Naive thymus-derived CD8-positive, alpha-beta T cell (primary cell): ENCODE data around the gene BABAM2. TPM values are rescaled to one million over a fixed set of nuclear protein-coding genes. Genes with fewer than 3 reads are reported as not detected.
"Not testable (repeated sequence)": the region's sequence is repeated elsewhere in the genome, so short reads cannot be mapped to it uniquely, and the experiment has no call there.

Experiments
- ATAC-seq, 2 donors: fragments of 150-1000 bp; cut with Tn5 transposase in 1 of 2; sonication (Bioruptor Pico), chemical (Tn5 transposase) in 1 of 2; 1 replicate in 1 of 2; 2 replicates in 1 of 2; pipeline ENCODE4 v1.10.0; 2021; ENCODE audit warnings: mild to moderate bottlenecking in 2 of 2, moderate library complexity in 2 of 2
- POLR2A ChIA-PET: fragments of 350-600 bp; sonication (Branson Sonifier 250); formaldehyde crosslinking; loops from one replicate; lab custom pipeline; 2021; ENCODE audit warnings: antibody characterized with exemption; lab: Charles Lee
- DNase-seq, 10 donors: peaks; one replicate each; pipeline versions ENCODE4 v3.0.0 to v3.0.0-alpha.2; 2020 to 2022
- H3K27ac Mint-ChIP-seq, 10 donors: one replicate each; pipeline ENCODE4 v1.8.0; 2020 to 2022; ENCODE audit warnings: mild to moderate bottlenecking in 10 of 10, mixed read lengths in 10 of 10, moderate library complexity in 4 of 10, inconsistent platforms in 1 of 10
- H3K27me3 Mint-ChIP-seq, 5 donors: one replicate each; pipeline ENCODE4 v1.8.0; 2021 to 2022; ENCODE audit warnings: mixed read lengths in 5 of 5
- H3K36me3 Mint-ChIP-seq, 3 donors: one replicate each; pipeline ENCODE4 v1.8.0; 2020 to 2022; ENCODE audit warnings: mixed read lengths in 3 of 3, mild to moderate bottlenecking in 2 of 3, inconsistent platforms in 1 of 3
- H3K4me1 Mint-ChIP-seq, 4 donors: one replicate each; pipeline ENCODE4 v1.8.0; 2021 to 2022; ENCODE audit warnings: mixed read lengths in 4 of 4
- H3K4me3 Mint-ChIP-seq, 10 donors: one replicate each; pipeline ENCODE4 v1.8.0; 2020 to 2022; ENCODE audit warnings: mild to moderate bottlenecking in 10 of 10, mixed read lengths in 10 of 10, moderate library complexity in 6 of 10, inconsistent platforms in 1 of 10
- H3K9me3 Mint-ChIP-seq, 9 donors: one replicate each; pipeline ENCODE4 v1.8.0; 2020 to 2022; ENCODE audit warnings: mixed read lengths in 9 of 9, mild to moderate bottlenecking in 3 of 9, inconsistent platforms in 1 of 9, moderate library complexity in 1 of 9
- polyA plus RNA-seq, 3 donors: library from polyadenylated mRNA; unstranded; fragments of 300-500 nt; fragmentation: Illumina TruSeq; gene quantifications; one replicate each; pipeline ENCODE4 v1.2.3, GENCODE V29; 2021
- total RNA-seq, 8 experiments: library from RNA in 2 of 8; stranded (reverse) in 2 of 8; gene quantifications; one replicate each; pipeline ENCODE4 v1.2.3 and lab custom pipeline; 2021 to 2026

BABAM2 gene
- total and polyA plus RNA-seq, 5 experiments from 2014 or later = 29.6 to 60.2 (median 50.5) TPM

DNA sequence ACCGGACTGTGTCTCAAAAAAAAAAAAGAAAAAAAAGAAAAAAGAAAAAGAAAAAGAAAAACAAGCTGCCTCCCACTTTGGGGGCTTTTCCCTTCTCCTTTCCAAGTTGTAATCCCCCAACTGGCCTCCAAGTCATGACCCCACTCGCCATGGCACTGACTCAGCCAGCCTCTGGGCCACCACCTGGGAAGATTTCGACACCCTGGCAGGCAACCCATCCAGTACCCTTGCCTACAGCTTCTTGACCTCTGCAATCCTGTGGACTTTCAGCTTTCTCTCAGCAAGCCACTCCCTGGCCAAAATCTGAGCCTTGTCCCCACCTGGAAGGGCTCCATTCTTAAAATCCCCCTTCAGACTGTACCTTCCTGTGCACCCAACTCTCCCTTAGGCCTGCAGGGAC is 479.8 kb downstream of the BABAM2 start:
- H3K27ac Mint-ChIP-seq = peak overlapping the region in 1 of 10 donors; percentile 2
- no peaks in the 10 kb centered on the region for H3K27me3 Mint-ChIP-seq
- no peak overlapping the region for H3K4me3 Mint-ChIP-seq
- ATAC-seq (no peak), DNase-seq (no peak)
- no peaks in the 10 kb centered on the region for H3K36me3 Mint-ChIP-seq
- H3K9me3 Mint-ChIP-seq = peaks cover 0 to 4% (median 0%) of the 10 kb centered on the region in 9 donors
- peaks cover 15 to 37% (median 29%) of the 10 kb centered on the region in 4 donors for H3K4me1 Mint-ChIP-seq
- POLR2A ChIA-PET = no interaction called here

DNA sequence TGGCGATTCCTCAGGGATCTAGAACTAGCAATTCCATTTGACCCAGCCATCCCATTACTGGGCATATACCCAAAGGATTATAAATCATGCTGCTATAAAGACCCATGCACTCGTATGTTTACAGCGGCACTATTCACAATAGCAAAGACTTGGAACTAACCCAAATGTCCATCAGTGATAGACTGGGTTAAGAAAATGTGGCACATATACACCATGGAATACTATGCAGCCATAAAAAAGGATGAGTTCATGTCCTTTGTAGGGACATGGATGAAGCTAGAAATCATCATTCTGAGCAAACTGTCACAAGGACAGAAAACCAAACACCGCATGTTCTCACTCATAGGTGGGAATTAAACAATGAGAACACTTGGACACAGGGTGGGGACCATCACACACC is 481.2 kb downstream of the BABAM2 start:
- DNase-seq, H3K27ac Mint-ChIP-seq, H3K9me3 Mint-ChIP-seq, ATAC-seq, POLR2A ChIA-PET, H3K36me3 Mint-ChIP-seq, H3K4me3 Mint-ChIP-seq, H3K27me3 Mint-ChIP-seq: not testable (repeated sequence)
- peaks cover 8 to 24% (median 17%) of the 10 kb centered on the region in 4 donors for H3K4me1 Mint-ChIP-seq

DNA sequence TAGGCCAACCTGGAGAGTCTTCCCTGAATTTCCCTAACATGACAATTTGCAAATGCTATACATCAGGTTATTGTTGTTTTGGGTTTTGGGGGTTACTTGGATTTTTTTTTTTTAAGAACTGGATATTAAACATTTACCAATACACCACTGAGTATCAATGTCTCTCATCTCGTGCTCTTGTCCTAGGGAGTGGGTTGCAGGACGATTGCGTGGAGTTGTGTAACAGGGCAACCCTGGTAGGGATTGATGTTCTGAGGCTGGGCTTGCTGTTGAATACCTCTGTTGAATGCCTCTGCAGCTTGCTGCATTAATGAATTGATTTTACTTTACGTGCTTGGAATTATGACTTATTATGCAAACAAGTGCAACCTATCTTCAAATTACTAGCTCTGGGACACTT is 483.3 kb downstream of the BABAM2 start:
- peaks cover 5 to 26% (median 15%) of the 10 kb centered on the region in 4 donors for H3K4me1 Mint-ChIP-seq
- DNase-seq = no peak
- H3K9me3 Mint-ChIP-seq = peaks cover 0 to 4% (median 0%) of the 10 kb centered on the region in 9 donors
- no peaks in the 10 kb centered on the region for H3K36me3 Mint-ChIP-seq
- H3K27ac Mint-ChIP-seq = peak overlapping the region in 1 of 10 donors; percentile 26
- H3K4me3 Mint-ChIP-seq = no peak overlapping the region
- H3K27me3 Mint-ChIP-seq = no peaks in the 10 kb centered on the region
- POLR2A ChIA-PET = interaction anchor here (1.0 kb wide), 1 partner anchor 17 kb away, joined by 3 read pairs; no protein-coding TSS in a partner anchor
- no peak for ATAC-seq

DNA sequence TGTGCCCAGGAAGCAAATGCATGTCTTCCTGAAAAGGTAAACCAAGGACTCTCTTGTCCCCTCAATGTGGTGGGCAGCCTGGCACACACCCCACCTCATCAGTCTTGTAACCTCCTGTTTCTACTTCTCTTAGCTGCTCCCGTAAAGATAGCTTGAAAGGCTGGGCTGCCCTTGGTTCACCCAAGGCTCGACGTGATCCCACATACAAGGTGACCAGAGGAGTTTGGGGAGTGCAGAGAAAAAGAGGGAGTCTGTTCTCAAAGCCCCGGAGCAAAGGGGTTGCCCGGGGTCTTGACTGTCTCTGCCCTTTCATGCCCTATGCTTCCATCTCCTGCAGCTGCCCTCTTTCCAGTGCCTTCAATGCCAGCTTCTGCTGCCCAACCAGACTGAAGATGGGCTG is 483.8 kb downstream of the BABAM2 start:
- ATAC-seq = no peak
- Mint-ChIP-seq H3K4me1 (peaks cover 9 to 27% (median 18%) of the 10 kb centered on the region in 4 donors), H3K9me3 (peaks cover 0 to 4% (median 0%) of the 10 kb centered on the region in 9 donors), H3K27me3 (no peaks in the 10 kb centered on the region), H3K4me3 (no peak overlapping the region), H3K36me3 (no peaks in the 10 kb centered on the region), H3K27ac (no peak overlapping the region)
- POLR2A ChIA-PET = interaction anchor here (0.7 to 1.0 kb wide), 2 partner anchors 17 to 112 kb away, joined by 3 read pairs; no protein-coding TSS in a partner anchor
- no peak for DNase-seq

DNA sequence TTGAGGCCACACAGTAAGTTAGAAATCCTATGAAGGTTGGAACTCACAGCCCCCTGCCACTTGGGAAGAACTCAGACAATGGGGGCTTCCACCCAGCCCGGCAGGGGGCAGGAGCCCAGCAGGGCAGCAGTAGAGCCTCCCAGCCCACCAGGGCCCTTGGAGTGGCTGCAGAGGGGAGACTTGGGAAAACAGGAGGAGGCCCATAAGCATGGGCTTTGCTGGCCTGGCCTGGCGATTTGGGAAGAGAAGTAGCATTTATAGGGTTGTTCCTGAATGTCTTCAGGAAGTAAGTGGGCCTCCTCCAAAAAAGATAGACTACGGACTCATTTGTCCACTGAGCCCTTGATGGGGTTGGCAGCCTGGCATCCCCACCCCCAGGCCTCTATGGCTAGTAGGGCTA is 484.7 kb downstream of the BABAM2 start:
- peaks cover 11 to 35% (median 25%) of the 10 kb centered on the region in 4 donors for H3K4me1 Mint-ChIP-seq
- DNase-seq = no peak
- POLR2A ChIA-PET = no interaction called here
- H3K4me3 Mint-ChIP-seq = no peak overlapping the region
- peaks cover 0 to 4% (median 0%) of the 10 kb centered on the region in 9 donors for H3K9me3 Mint-ChIP-seq
- no peak overlapping the region for H3K27ac Mint-ChIP-seq
- no peak for ATAC-seq
- no peaks in the 10 kb centered on the region for H3K36me3 Mint-ChIP-seq
- no peaks in the 10 kb centered on the region for H3K27me3 Mint-ChIP-seq

DNA sequence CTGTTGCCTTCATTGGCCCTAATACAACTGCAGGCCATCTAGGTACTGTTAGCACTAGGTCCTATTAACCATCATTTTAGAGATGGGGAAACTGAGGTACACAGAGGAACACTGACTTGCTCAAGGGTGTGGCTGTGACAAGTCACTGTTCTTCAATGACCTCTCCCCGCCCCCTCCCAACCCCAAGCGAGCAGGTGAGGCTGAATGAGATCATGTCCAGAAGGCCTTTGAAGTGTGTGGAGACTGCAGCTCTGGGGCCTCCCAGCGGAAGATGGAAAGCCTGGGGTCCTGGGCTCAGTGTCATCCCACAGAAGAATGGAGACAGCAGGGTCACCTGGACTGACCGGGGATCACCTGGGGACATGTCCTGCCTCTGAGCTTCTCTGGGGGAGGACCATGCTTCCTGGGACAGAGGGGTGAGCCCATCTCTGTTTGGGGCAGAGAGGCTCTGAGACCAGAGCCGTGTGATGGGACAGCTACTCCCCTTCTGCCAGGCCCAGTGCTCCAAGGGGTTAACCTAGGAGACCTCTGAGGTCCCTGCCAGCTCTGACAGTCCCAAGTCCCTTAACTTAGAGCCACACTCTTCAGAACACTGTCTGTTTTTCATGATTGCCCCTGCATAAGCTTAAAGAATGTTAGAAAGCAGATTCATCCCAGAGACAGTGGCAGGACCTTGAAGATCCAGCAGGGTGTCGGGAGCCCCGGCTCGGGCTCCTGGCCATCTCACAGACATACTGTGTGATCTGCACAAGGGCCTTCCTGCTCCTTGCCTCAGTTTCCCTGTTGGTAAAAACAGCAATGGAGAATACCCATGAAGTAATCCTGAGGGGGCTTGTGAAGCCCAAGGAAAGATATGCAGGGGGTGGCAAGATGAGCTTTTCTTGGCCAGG is 485.5 kb downstream of the BABAM2 start:
- ATAC-seq (no peak), DNase-seq (no peak)
- no peak overlapping the region for H3K4me3 Mint-ChIP-seq
- peaks cover 0 to 2% (median 0%) of the 10 kb centered on the region in 9 donors for H3K9me3 Mint-ChIP-seq
- peaks cover 11 to 34% (median 26%) of the 10 kb centered on the region in 4 donors for H3K4me1 Mint-ChIP-seq
- POLR2A ChIA-PET = interaction anchor here (1.0 kb wide), 1 partner anchor 15 kb away, joined by 3 read pairs; no protein-coding TSS in a partner anchor
- H3K27ac Mint-ChIP-seq = peak overlapping the region in 2 of 10 donors; percentile 8 to 41
- no peaks in the 10 kb centered on the region for H3K27me3 Mint-ChIP-seq
- H3K36me3 Mint-ChIP-seq = no peaks in the 10 kb centered on the region

DNA sequence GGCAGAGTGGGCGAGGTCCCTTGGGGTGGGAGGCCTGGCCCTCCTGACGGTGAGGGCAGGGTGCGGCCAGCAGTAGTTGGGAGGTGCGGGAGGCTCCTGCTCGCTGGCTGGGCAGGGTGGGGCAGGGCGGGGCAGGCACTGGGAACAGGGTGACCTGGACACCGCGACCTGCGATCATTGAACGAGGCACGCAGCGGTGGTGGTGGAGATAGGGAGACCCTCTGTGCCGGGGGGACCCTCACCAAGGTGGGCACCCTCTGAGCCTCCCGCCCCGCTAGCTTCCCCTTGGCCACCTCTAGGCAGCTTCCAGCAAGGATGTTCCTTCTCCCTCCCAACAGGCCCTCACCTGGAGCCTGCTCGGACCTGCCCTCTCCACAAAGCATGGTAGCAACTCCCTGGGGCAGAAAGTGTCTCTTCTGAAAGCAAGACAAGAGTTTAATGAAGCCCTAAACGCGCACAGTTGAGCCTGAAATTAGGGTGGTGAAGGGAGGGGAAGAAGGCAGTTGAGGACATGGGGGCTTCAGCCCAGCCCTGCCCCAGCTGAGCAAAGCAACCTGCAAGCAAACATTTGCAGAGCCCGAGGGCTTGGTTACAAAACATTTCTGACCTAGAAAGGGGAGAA is 486.8 kb downstream of the BABAM2 start:
- H3K9me3 Mint-ChIP-seq = no peaks in the 10 kb centered on the region
- POLR2A ChIA-PET = no interaction called here
- H3K27ac Mint-ChIP-seq = no peak overlapping the region
- no peak for ATAC-seq
- peak overlapping the region in 1 of 10 donors; percentile 36 for H3K4me3 Mint-ChIP-seq
- no peak for DNase-seq
- H3K36me3 Mint-ChIP-seq = no peaks in the 10 kb centered on the region
- H3K4me1 Mint-ChIP-seq = peaks cover 11 to 33% (median 26%) of the 10 kb centered on the region in 4 donors
- H3K27me3 Mint-ChIP-seq = no peaks in the 10 kb centered on the region

DNA sequence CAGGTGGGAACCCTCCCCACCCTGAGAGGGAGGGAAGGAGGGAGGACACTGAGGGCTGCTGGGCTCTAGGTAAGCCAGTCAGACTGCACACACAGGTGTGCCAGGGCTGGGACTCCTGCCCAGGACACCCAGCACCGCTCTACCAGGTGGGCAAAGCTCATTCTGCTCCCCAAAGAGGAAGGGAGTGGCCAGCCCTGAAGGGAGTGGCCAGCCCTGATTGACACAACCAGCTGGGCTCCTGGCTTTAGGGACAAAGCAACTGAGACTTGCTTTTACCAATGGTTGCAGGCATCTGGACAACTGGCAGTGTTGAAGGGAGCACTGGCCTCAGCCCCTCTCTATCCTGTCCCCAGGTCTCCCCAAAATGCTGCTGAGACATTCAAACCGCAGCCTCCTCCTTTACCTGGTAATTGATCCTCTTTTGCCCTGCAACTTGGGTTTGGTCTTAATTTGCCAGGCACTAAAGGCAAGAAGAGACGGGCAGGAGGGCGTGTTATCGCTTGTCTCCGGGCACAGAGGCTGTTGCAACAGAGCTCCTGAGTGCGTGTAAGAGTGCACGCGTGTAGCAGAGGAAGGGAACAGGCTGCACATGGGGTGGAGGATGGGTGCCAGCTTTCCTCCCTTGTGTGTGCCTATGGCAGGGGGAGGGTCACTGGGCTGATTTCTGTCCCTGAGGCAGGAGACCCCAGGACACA is 487.6 kb downstream of the BABAM2 start:
- H3K27ac Mint-ChIP-seq = peak overlapping the region in 5 of 10 donors; percentile 11 to 75 (median 29)
- ATAC-seq (peak in 1 of 2 donors; percentile 15), DNase-seq (no peak)
- POLR2A ChIA-PET = interaction anchor here (0.7 to 0.8 kb wide), 2 partner anchors 11 to 13 kb away, joined by 3 read pairs; no protein-coding TSS in a partner anchor
- H3K9me3 Mint-ChIP-seq = no peaks in the 10 kb centered on the region
- H3K36me3 Mint-ChIP-seq = no peaks in the 10 kb centered on the region
- no peaks in the 10 kb centered on the region for H3K27me3 Mint-ChIP-seq
- peaks cover 11 to 36% (median 26%) of the 10 kb centered on the region in 4 donors for H3K4me1 Mint-ChIP-seq
- peak overlapping the region in 2 of 10 donors; percentile 44 to 50 for H3K4me3 Mint-ChIP-seq

DNA sequence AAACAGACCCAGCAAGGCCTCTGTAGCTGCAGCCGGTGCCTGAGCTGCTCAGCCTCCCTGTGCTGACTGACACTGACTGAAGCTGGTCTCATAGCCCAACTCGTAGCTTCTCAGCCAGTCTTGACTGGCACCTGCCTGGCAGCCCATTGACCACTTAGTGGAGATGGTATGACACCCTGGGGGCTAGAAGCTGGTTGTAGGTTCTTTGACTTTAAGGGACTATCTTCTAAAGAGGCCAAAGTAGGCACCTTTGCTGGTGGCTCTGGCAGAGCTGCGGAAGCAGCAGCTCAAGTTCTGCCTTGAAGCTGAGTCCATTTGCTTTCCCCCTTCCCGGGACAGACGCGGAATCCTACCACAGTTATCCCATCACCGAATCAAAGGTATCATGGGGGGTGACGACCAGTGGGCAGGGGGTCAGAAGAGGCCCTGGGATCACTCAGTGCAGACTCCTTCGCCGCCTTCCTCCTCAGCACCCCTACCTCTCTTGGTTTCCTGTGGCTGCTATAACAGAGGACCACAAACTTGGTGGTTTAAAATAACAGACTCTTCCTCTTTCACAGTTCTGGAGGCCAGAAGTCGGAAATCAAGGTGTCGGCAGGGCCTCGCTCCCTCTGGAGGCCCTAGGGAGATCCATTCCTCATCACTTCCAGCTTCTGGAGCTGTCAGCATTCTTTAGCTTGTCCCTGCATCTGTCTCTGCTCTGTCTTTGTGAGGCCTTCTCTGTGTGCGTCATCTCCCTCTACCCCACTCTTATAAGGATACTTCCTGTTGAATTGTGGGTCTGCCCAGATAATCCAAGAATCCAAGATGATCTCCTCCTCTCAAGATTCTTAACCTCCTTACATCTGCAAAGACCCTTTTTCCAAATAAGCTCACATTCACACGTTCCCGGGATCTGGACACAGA is 488.4 kb downstream of the BABAM2 start:
- peak overlapping the region; percentile 18 to 76 (median 60) for H3K4me3 Mint-ChIP-seq
- peak in 1 of 10 donors; percentile 33 for DNase-seq

DNA sequence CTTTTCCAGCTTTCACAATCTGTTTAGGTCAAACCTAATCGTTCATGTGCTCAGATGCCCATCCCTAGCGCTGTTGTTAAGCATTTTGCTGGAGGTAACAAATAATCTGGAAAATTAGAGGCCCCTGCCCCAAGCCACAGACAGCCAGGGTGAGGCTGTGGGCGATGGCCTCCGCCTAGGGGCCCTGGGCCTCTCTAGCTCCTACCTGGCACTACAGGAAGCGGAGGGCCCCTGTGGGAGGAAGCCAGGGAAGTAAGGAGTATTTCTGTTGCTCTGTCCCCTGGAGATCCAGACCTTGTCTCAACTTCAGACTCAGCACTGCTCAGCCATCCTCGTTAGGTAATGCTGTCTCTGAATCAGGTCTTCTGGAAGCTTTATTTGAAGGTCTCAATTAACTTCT is 489.7 kb downstream of the BABAM2 start:
- POLR2A ChIA-PET = interaction anchor here (1.0 kb wide), 1 partner anchor 13 kb away, joined by 3 read pairs; no protein-coding TSS in a partner anchor
- H3K9me3 Mint-ChIP-seq = no peaks in the 10 kb centered on the region
- H3K27ac Mint-ChIP-seq = peak overlapping the region in 1 of 10 donors; percentile 32
- ATAC-seq = no peak
- DNase-seq = no peak
- H3K4me1 Mint-ChIP-seq = peaks cover 13 to 39% (median 26%) of the 10 kb centered on the region in 4 donors
- H3K36me3 Mint-ChIP-seq = no peaks in the 10 kb centered on the region
- H3K4me3 Mint-ChIP-seq = no peak overlapping the region
- no peaks in the 10 kb centered on the region for H3K27me3 Mint-ChIP-seq

More for the DNA sequence above, 488.4 kb downstream of the BABAM2 start:
- no peaks in the 10 kb centered on the region for H3K27me3 Mint-ChIP-seq
- peak; percentile 65 to 85 for ATAC-seq
- H3K9me3 Mint-ChIP-seq = no peaks in the 10 kb centered on the region
- no peaks in the 10 kb centered on the region for H3K36me3 Mint-ChIP-seq
- peak overlapping the region in 9 of 10 donors; percentile 63 to 91 (median 77) for H3K27ac Mint-ChIP-seq
- H3K4me1 Mint-ChIP-seq = peaks cover 11 to 39% (median 26%) of the 10 kb centered on the region in 4 donors
- POLR2A ChIA-PET = interaction anchor here (0.7 to 1.0 kb wide), 3 partner anchors 12 kb away, joined by 3 read pairs; no protein-coding TSS in a partner anchor
